ENCODE data around the gene GSX1.

GSX1 gene

DNA sequence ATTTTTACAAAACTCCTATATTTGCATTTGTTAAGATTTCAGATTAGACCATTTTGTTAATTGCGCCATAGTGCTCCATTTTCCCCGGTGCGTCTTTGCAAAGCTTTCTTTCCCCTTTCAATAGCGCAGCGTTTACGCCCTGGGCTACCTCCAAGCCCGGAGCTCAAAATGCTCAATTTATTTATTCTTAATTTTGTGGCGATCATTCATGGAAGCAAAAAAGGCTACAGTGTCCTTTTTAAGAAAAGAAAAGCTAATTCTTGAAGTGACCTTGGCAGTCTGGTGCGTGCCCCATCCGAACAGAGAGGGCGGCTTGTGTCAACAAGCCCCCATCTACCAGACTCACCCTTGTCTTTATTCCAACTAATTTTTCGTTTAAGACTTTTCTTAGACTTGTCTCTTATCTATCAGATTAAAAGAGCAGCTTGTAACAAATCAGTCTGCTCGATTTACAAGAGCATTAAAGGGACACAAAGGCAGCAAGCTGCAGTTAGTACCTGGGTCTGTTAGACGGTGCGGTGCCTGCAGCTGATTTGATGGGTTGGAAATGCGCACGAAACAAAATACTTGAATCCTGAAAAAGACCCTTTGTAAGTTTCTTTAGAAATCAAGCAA, 30.1 kb downstream of the GSX1 start:
- Mint-ChIP-seq H3K9me3 (no peaks in the 10 kb centered on the region), H3K4me1 (no peaks in the 10 kb centered on the region), H3K4me3 (no peak overlapping the region), H3K27me3 (ENCODE audit: low read depth) (peaks cover 97% of the 10 kb centered on the region), H3K27ac (no peak overlapping the region), H3K36me3 (ENCODE audit: low read depth) (no peaks in the 10 kb centered on the region)
- TF ChIP-seq CTCF (IDR thresholded peaks at IDR 0.05; ENCODE audit: unreplicated experiment in 3 of 3): no peak

- no peak for TF ChIP-seq CTCF (IDR thresholded peaks at IDR 0.05; ENCODE audit: unreplicated experiment in 3 of 3)
- H3K36me3 Mint-ChIP-seq (ENCODE audit: low read depth): no peaks in the 10 kb centered on the region
- H3K4me3 Mint-ChIP-seq: no peak overlapping the region
- H3K4me1 Mint-ChIP-seq: no peaks in the 10 kb centered on the region
- no peak overlapping the region for H3K27ac Mint-ChIP-seq
- H3K27me3 Mint-ChIP-seq (ENCODE audit: low read depth): peaks cover 99% of the 10 kb centered on the region
- H3K9me3 Mint-ChIP-seq: no peaks in the 10 kb centered on the region
Measured at GRCh38 chr13:27822873-27823311, 30.6 kb downstream of the GSX1 start.

DNA sequence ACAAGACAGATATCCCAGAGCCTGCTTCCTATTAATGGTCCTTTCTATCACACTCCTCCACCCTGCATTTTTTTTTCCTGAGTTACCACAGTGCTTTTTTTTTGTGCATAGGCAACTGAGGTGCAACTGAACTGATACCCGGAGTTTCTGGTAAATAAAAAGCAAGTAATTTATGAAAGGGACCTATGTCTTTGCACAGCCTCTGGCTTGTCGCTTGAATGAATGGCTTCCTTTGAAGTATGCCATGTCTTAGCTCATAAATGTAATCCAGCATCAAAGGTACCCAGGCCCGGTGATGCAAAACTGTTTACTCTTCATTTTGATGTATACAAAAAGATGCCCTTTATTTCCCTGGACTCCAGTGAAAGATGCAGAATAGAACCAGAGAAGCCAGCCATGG, 31.8 kb downstream of the GSX1 start:
- H3K9me3 Mint-ChIP-seq: no peaks in the 10 kb centered on the region
- H3K4me1 Mint-ChIP-seq: no peaks in the 10 kb centered on the region
- no peaks in the 10 kb centered on the region for H3K36me3 Mint-ChIP-seq (ENCODE audit: low read depth)
- no peak overlapping the region for H3K4me3 Mint-ChIP-seq
- no peak overlapping the region for H3K27ac Mint-ChIP-seq
- no peak for TF ChIP-seq CTCF (IDR thresholded peaks at IDR 0.05; ENCODE audit: unreplicated experiment in 3 of 3)
- peaks cover 100% of the 10 kb centered on the region for H3K27me3 Mint-ChIP-seq (ENCODE audit: low read depth)

- Mint-ChIP-seq H3K4me1 (no peaks in the 10 kb centered on the region), H3K36me3 (ENCODE audit: low read depth) (no peaks in the 10 kb centered on the region), H3K27ac (no peak overlapping the region), H3K27me3 (ENCODE audit: low read depth) (peaks cover 100% of the 10 kb centered on the region), H3K9me3 (no peaks in the 10 kb centered on the region), H3K4me3 (no peak overlapping the region)
- TF ChIP-seq CTCF (IDR thresholded peaks at IDR 0.05; ENCODE audit: unreplicated experiment in 3 of 3): no peak
Measured at GRCh38 chr13:27825072-27825471, 32.8 kb downstream of the GSX1 start.

DNA sequence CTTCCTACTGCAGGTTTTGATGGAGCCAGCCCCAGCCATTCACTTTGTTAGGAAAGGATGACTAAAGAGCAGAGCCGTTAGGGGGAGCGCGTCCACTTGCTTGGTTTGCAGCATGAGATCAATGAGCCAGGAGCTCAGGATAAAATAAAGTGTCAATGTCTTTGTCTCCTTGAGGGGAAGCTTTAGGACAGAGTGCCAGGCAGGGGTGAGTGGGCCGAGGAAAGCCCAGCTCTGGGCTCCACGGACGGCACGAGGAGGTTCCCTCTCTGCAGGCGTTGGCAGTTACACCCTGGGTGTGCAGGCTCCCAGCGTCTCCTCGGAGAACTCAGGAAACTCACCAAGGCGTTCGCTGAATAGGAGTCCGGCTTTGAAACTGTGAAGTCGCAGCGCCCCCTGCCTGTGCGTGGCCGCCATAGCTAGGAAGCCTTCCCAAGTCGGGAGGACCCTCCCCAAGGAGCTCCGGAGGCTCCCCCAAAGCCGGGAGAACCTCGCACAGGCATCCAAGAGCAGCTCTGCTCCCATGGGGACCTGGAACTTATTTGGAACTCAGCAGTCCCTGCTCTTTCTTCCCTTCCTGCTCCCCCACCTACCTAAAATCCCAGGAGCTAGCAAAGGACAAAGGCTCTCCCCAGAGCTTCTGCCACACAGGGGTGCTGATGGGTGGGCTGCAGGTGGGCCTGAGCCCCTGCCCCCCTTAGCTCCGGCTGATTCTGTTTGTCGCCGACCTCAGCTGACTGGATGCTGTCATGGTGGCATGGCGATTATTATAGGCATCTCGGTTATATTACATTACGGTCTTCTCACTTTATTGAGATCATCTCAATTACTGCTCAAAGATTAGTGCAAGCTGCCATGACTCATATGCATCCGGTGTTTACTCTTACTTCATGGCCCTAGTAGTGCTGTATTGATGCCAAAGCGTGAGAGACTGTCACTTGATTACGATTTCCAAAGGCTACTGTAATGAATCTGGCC, 34.4 kb downstream of the GSX1 start:
- H3K27me3 Mint-ChIP-seq (ENCODE audit: low read depth): peaks cover 99% of the 10 kb centered on the region
- no peaks in the 10 kb centered on the region for H3K36me3 Mint-ChIP-seq (ENCODE audit: low read depth)
- H3K4me3 Mint-ChIP-seq: peak overlapping the region; percentile 53 to 68 (median 67)
- H3K27ac Mint-ChIP-seq: no peak overlapping the region
- H3K4me1 Mint-ChIP-seq: no peaks in the 10 kb centered on the region
- TF ChIP-seq CTCF (IDR thresholded peaks at IDR 0.05; ENCODE audit: unreplicated experiment in 3 of 3): peak; percentile 93 to 96 (median 95)
- no peaks in the 10 kb centered on the region for H3K9me3 Mint-ChIP-seq
